HCT116 (cell line): ENCODE measurements around the gene CUX1. TPM values are rescaled to one million over a fixed set of nuclear protein-coding genes. Genes with fewer than 3 reads are reported as not detected.

Experiments used
- EGR1 ChIP-seq: IDR thresholded peaks from 2 replicates; pipeline ENCODE4 v1.6.1; 2012; ENCODE audit warnings: low read depth
- SIN3A ChIP-seq: IDR thresholded peaks from 2 replicates; pipeline ENCODE4 v1.6.1; 2012; ENCODE audit warnings: low read depth
- total RNA-seq: library from RNA; stranded (reverse); gene quantifications from one replicate; pipeline ENCODE4 v1.2.1, GENCODE V29; 2021; ENCODE audit not compliant: unreplicated experiment
- TF ChIP-seq, protein P1 (sequence below): IDR thresholded peaks from 2 replicates; pipeline ENCODE4 v1.6.1; 2011; ENCODE audit warnings: mild to moderate bottlenecking, low read length, moderate library complexity; ENCODE audit not compliant: insufficient replicate concordance; ENCODE audit errors: extremely low read depth
- TF ChIP-seq, protein P2 (sequence below), 3 experiments: fragments of 200-600 bp in 1 of 3; sonication (generic) in 1 of 3; IDR thresholded peaks in 2 of 3; conservative IDR thresholded peaks in 1 of 3; 2 replicates each; pipeline ENCODE4 v1.5.1; 2012 to 2017; ENCODE audit warnings: low read depth in 2 of 3, low read length in 2 of 3, antibody characterized with exemption in 1 of 3, borderline replicate concordance in 1 of 3, control low read depth in 1 of 3, mild to moderate bottlenecking in 1 of 3, mixed read lengths in 1 of 3, mixed run types in 1 of 3, moderate library complexity in 1 of 3; ENCODE audit not compliant: insufficient read depth in 1 of 3
- TF ChIP-seq, protein P3 (sequence below): IDR thresholded peaks from 2 replicates; pipeline ENCODE4 v1.6.1; 2012
- TF ChIP-seq, protein P4 (sequence below): IDR thresholded peaks from 2 replicates; pipeline ENCODE4 v1.6.1; 2012; ENCODE audit warnings: low read depth

The CUX1 gene
- total RNA-seq, 1 experiment from 2014 or later: 68.9 TPM

DNA sequence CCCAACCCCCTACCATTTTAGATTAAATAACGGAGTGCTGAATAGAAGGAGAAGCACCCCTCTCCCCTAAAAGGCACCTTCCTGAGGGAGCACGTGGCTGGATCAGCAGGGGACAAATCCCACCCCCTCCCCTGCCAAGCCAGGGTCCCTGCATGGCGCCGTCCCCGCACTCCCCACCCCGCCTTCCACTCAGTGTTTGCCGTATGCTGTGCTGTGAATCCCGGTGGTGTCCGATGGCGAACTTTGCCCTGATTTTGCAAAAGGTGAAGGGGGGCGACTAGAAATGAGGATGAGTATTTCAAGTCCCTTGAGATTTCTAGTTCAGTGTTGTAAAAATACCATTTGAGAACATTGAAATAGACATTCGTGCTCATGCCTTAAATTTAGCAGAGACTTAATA, 385.8 kb downstream of the CUX1 start (continued):
- TF ChIP-seq, protein P1, sequence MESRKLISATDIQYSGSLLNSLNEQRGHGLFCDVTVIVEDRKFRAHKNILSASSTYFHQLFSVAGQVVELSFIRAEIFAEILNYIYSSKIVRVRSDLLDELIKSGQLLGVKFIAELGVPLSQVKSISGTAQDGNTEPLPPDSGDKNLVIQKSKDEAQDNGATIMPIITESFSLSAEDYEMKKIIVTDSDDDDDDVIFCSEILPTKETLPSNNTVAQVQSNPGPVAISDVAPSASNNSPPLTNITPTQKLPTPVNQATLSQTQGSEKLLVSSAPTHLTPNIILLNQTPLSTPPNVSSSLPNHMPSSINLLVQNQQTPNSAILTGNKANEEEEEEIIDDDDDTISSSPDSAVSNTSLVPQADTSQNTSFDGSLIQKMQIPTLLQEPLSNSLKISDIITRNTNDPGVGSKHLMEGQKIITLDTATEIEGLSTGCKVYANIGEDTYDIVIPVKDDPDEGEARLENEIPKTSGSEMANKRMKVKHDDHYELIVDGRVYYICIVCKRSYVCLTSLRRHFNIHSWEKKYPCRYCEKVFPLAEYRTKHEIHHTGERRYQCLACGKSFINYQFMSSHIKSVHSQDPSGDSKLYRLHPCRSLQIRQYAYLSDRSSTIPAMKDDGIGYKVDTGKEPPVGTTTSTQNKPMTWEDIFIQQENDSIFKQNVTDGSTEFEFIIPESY: no peak
- no peak for TF ChIP-seq EGR1
- TF ChIP-seq, protein P2, sequence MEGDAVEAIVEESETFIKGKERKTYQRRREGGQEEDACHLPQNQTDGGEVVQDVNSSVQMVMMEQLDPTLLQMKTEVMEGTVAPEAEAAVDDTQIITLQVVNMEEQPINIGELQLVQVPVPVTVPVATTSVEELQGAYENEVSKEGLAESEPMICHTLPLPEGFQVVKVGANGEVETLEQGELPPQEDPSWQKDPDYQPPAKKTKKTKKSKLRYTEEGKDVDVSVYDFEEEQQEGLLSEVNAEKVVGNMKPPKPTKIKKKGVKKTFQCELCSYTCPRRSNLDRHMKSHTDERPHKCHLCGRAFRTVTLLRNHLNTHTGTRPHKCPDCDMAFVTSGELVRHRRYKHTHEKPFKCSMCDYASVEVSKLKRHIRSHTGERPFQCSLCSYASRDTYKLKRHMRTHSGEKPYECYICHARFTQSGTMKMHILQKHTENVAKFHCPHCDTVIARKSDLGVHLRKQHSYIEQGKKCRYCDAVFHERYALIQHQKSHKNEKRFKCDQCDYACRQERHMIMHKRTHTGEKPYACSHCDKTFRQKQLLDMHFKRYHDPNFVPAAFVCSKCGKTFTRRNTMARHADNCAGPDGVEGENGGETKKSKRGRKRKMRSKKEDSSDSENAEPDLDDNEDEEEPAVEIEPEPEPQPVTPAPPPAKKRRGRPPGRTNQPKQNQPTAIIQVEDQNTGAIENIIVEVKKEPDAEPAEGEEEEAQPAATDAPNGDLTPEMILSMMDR (IDR thresholded peaks at IDR 0.05 in 2 of 3, conservative IDR thresholded peaks at IDR 0.05 in 1 of 3; ENCODE audit: borderline replicate concordance in 1 of 3, insufficient read depth in 1 of 3, low read depth in 2 of 3, low read length in 2 of 3): no peak
- TF ChIP-seq, protein P3, sequence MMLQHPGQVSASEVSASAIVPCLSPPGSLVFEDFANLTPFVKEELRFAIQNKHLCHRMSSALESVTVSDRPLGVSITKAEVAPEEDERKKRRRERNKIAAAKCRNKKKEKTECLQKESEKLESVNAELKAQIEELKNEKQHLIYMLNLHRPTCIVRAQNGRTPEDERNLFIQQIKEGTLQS: no peak
- TF ChIP-seq, protein P4, sequence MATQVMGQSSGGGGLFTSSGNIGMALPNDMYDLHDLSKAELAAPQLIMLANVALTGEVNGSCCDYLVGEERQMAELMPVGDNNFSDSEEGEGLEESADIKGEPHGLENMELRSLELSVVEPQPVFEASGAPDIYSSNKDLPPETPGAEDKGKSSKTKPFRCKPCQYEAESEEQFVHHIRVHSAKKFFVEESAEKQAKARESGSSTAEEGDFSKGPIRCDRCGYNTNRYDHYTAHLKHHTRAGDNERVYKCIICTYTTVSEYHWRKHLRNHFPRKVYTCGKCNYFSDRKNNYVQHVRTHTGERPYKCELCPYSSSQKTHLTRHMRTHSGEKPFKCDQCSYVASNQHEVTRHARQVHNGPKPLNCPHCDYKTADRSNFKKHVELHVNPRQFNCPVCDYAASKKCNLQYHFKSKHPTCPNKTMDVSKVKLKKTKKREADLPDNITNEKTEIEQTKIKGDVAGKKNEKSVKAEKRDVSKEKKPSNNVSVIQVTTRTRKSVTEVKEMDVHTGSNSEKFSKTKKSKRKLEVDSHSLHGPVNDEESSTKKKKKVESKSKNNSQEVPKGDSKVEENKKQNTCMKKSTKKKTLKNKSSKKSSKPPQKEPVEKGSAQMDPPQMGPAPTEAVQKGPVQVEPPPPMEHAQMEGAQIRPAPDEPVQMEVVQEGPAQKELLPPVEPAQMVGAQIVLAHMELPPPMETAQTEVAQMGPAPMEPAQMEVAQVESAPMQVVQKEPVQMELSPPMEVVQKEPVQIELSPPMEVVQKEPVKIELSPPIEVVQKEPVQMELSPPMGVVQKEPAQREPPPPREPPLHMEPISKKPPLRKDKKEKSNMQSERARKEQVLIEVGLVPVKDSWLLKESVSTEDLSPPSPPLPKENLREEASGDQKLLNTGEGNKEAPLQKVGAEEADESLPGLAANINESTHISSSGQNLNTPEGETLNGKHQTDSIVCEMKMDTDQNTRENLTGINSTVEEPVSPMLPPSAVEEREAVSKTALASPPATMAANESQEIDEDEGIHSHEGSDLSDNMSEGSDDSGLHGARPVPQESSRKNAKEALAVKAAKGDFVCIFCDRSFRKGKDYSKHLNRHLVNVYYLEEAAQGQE: no peak
- TF ChIP-seq SIN3A: no peak
